Liver (tissue), 9 donors: ENCODE measurements around the gene CDK17. TPM values are rescaled to one million over a fixed set of nuclear protein-coding genes. Genes with fewer than 3 reads are reported as not detected.

ENCODE experiments used
- DNase-seq: peaks from one replicate; pipeline ENCODE4 v3.0.0-alpha.2; 2017; ENCODE audit warnings: low spot score
- H3K27ac ChIP-seq, 2 donors: one replicate each; pipeline ENCODE4 v1.7.0; 2013; ENCODE audit warnings: inconsistent platforms in 2 of 2, low read length in 2 of 2, control low read depth in 1 of 2, low read depth in 1 of 2, mild to moderate bottlenecking in 1 of 2
- H3K27me3 ChIP-seq, 4 donors: one replicate each; pipeline versions ENCODE4 v1.6.1 to v1.7.0; 2013; ENCODE audit warnings: low read length in 3 of 4, inconsistent platforms in 1 of 4, mild to moderate bottlenecking in 1 of 4, moderate library complexity in 1 of 4; ENCODE audit not compliant: control insufficient read depth in 4 of 4, insufficient read depth in 4 of 4
- H3K36me3 ChIP-seq, 4 donors: one replicate each; pipeline versions ENCODE4 v1.6.1 to v1.7.0; 2013; ENCODE audit warnings: low read length in 3 of 4, mild to moderate bottlenecking in 3 of 4, low read depth in 1 of 4, moderate library complexity in 1 of 4; ENCODE audit not compliant: control insufficient read depth in 4 of 4, insufficient read depth in 3 of 4
- H3K4me1 ChIP-seq, 4 donors: one replicate each; pipeline versions ENCODE4 v1.6.1 to v1.7.0; 2013; ENCODE audit warnings: low read length in 3 of 4, mild to moderate bottlenecking in 3 of 4, moderate library complexity in 1 of 4; ENCODE audit not compliant: control insufficient read depth in 4 of 4, insufficient read depth in 4 of 4
- H3K4me3 ChIP-seq, 3 donors: one replicate each; pipeline versions ENCODE4 v1.6.1 to v1.7.0; 2013; ENCODE audit warnings: low read length in 3 of 3, control low read depth in 1 of 3, low read depth in 1 of 3, mild to moderate bottlenecking in 1 of 3
- H3K9ac ChIP-seq, 2 donors: one replicate each; pipeline ENCODE4 v1.7.0; 2013; ENCODE audit warnings: low read length in 2 of 2, mild to moderate bottlenecking in 2 of 2, moderate library complexity in 2 of 2, control low read depth in 1 of 2, low read depth in 1 of 2
- H3K9me3 ChIP-seq, 4 donors: one replicate each; pipeline versions ENCODE4 v1.6.1 to v1.7.0; 2013; ENCODE audit warnings: low read length in 3 of 4; ENCODE audit not compliant: control insufficient read depth in 4 of 4
- ATF3 ChIP-seq: IDR thresholded peaks from 2 replicates; pipeline ENCODE4 v1.6.1; 2016; ENCODE audit warnings: antibody characterized with exemption
- FOXA1 ChIP-seq: IDR thresholded peaks from 2 replicates; pipeline ENCODE4 v1.6.1; 2016; ENCODE audit warnings: antibody characterized with exemption
- GABPA ChIP-seq, 2 donors: IDR thresholded peaks in 1 of 2; conservative IDR thresholded peaks in 1 of 2; 2 replicates each; pipeline ENCODE4 v1.6.1; 2016; ENCODE audit warnings: antibody characterized with exemption in 2 of 2, mild to moderate bottlenecking in 1 of 2, moderate library complexity in 1 of 2
- HNF4A ChIP-seq, 2 donors: conservative IDR thresholded peaks; 2 replicates each; pipeline ENCODE4 v1.6.1; 2016; ENCODE audit warnings: antibody characterized with exemption in 2 of 2, mild to moderate bottlenecking in 2 of 2
- JUND ChIP-seq, 2 donors: IDR thresholded peaks; 2 replicates each; pipeline ENCODE4 v1.6.1; 2016; ENCODE audit warnings: antibody characterized with exemption in 2 of 2
- MAX ChIP-seq: IDR thresholded peaks from 2 replicates; pipeline ENCODE4 v1.6.1; 2016; ENCODE audit warnings: antibody characterized with exemption
- NR2F2 ChIP-seq: IDR thresholded peaks from 2 replicates; pipeline ENCODE4 v1.6.1; 2016; ENCODE audit warnings: antibody characterized with exemption
- RAD21 ChIP-seq, 2 donors: IDR thresholded peaks; 2 replicates each; pipeline ENCODE4 v1.6.1; 2016; ENCODE audit warnings: antibody characterized with exemption in 2 of 2, mild to moderate bottlenecking in 2 of 2
- RXRA ChIP-seq, 2 donors: IDR thresholded peaks; 2 replicates each; pipeline ENCODE4 v1.6.1; 2017 to 2018; ENCODE audit warnings: antibody characterized with exemption in 2 of 2, mild to moderate bottlenecking in 1 of 2
- SP1 ChIP-seq: IDR thresholded peaks from 2 replicates; pipeline ENCODE4 v1.6.1; 2018; ENCODE audit warnings: antibody characterized with exemption, mild to moderate bottlenecking
- TAF1 ChIP-seq: conservative IDR thresholded peaks from 2 replicates; pipeline ENCODE4 v1.6.1; 2016; ENCODE audit warnings: antibody characterized with exemption, mild to moderate bottlenecking
- YY1 ChIP-seq: IDR thresholded peaks from 2 replicates; pipeline ENCODE4 v1.6.1; 2016; ENCODE audit warnings: antibody characterized with exemption, mild to moderate bottlenecking
- WGBS: extraction: QIAGEN DNeasy Blood & Tissue Kit; methylation state at CpG from one replicate; pipeline ENCODE4 v1.1.7; 2013; 5-methylcytosine and 5-hydroxymethylcytosine counted together
- polyA plus RNA-seq, 2 donors: library from polyadenylated mRNA; stranded (reverse) in 1 of 2; unstranded in 1 of 2; fragments of 200-250 nt in 1 of 2; fragments of >200 nt in 1 of 2; fragmentation: Nextera tagmentation in 1 of 2; extraction: Ambion mirVana in 1 of 2; gene quantifications; one replicate each; pipeline versions ENCODE4 v1.2.1 to v1.2.3, GENCODE V29; 2013 to 2015
- total RNA-seq, 2 donors: library from RNA; depleted of rRNA; stranded (reverse); fragments of >200 nt; gene quantifications; one replicate each; pipeline ENCODE4 v1.2.3, GENCODE V29; 2014
- TF ChIP-seq, protein P1 (sequence below): fragments of 150-350 bp; IDR thresholded peaks from 2 replicates; pipeline ENCODE4 v1.5.1; 2017; ENCODE audit warnings: improper control_type of control experiment, low read depth, low read length; ENCODE audit not compliant: missing input control
- TF ChIP-seq, protein P2 (sequence below): IDR thresholded peaks from 2 replicates; pipeline ENCODE4 v1.6.1; 2016; ENCODE audit warnings: antibody characterized with exemption
- donor health status: healthy.
- donor health status: healthy.
- donor health status: healthy.
- donor health status: healthy.
- donor health status: healthy.

The CDK17 gene
- total and polyA plus RNA-seq, 4 donors = 4.8 to 25.2 (median 14.9) TPM

- TF ChIP-seq, protein P1, sequence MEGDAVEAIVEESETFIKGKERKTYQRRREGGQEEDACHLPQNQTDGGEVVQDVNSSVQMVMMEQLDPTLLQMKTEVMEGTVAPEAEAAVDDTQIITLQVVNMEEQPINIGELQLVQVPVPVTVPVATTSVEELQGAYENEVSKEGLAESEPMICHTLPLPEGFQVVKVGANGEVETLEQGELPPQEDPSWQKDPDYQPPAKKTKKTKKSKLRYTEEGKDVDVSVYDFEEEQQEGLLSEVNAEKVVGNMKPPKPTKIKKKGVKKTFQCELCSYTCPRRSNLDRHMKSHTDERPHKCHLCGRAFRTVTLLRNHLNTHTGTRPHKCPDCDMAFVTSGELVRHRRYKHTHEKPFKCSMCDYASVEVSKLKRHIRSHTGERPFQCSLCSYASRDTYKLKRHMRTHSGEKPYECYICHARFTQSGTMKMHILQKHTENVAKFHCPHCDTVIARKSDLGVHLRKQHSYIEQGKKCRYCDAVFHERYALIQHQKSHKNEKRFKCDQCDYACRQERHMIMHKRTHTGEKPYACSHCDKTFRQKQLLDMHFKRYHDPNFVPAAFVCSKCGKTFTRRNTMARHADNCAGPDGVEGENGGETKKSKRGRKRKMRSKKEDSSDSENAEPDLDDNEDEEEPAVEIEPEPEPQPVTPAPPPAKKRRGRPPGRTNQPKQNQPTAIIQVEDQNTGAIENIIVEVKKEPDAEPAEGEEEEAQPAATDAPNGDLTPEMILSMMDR = no peak
- no peak for TF ChIP-seq ATF3
- TF ChIP-seq FOXA1 = no peak
Observed at GRCh38 chr12:96371138-96371789, 29.0 kb downstream of the CDK17 start (continued).

DNA sequence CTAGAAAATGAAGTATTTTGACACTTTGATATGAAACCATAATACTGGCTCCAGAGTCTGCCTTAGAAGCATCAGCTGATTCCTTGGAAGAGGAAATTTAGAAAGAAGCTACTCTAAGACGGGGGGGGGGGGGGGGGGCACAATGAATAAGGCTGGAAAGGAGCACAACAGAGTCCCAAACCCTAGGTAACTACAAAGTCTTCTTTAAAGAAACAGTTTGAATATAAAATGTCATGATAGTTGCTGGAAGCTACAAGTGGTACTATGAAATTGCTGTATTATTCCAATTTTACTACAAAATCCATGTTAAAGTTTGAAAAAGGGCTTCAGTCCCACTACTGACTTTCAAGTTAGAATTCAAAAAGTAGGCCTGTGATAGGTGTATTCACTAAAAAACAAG is 31.6 kb downstream of the CDK17 start:
- WGBS = 28% methylated on average over 1 of the region's 1 CpG
- TF ChIP-seq RXRA (IDR thresholded peaks at IDR 0.05) = no peak
- no peak for TF ChIP-seq TAF1
- TF ChIP-seq SP1 = no peak
- TF ChIP-seq, protein P1 = no peak
- TF ChIP-seq GABPA (IDR thresholded peaks at IDR 0.05 in 1 of 2, conservative IDR thresholded peaks at IDR 0.05 in 1 of 2) = no peak
- no peak for TF ChIP-seq YY1
- no peak for TF ChIP-seq ATF3
- no peak for TF ChIP-seq HNF4A (conservative IDR thresholded peaks at IDR 0.05)
- TF ChIP-seq JUND (IDR thresholded peaks at IDR 0.05) = no peak
- no peak for TF ChIP-seq NR2F2
- TF ChIP-seq, protein P2, sequence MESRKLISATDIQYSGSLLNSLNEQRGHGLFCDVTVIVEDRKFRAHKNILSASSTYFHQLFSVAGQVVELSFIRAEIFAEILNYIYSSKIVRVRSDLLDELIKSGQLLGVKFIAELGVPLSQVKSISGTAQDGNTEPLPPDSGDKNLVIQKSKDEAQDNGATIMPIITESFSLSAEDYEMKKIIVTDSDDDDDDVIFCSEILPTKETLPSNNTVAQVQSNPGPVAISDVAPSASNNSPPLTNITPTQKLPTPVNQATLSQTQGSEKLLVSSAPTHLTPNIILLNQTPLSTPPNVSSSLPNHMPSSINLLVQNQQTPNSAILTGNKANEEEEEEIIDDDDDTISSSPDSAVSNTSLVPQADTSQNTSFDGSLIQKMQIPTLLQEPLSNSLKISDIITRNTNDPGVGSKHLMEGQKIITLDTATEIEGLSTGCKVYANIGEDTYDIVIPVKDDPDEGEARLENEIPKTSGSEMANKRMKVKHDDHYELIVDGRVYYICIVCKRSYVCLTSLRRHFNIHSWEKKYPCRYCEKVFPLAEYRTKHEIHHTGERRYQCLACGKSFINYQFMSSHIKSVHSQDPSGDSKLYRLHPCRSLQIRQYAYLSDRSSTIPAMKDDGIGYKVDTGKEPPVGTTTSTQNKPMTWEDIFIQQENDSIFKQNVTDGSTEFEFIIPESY = no peak
- TF ChIP-seq RAD21 (IDR thresholded peaks at IDR 0.05) = no peak
- no peak for TF ChIP-seq FOXA1
- Histone ChIP-seq H3K36me3 (no peaks in the 10 kb centered on the region), H3K4me3 (no peak overlapping the region), H3K9me3 (no peaks in the 10 kb centered on the region), H3K27ac (no peak overlapping the region), H3K27me3 (no peaks in the 10 kb centered on the region), H3K4me1 (peaks cover 1 to 11% (median 8%) of the 10 kb centered on the region in 4 donors), H3K9ac (no peak overlapping the region)
- DNase-seq = no peak

DNA sequence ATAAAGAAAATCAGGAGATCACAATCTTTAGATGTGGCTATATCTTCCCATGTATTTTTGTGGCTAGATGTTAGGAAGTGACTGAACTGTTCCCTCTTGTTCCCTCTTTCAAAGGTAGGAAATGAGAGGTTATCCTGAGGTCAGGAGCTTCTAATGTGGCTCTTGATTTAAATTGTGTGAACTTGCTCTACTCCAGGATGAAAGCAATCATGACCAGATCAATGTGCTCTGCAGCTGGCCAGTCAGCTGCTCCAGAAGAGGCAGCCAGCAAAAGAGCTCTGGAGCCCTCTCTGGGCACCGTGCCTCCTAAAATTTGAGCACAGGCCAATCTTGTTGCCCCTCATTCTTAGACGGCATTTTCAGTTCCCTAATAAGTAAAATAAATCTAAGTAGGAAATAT is 32.0 kb downstream of the CDK17 start:
- Histone ChIP-seq H3K27ac (no peak overlapping the region), H3K27me3 (no peaks in the 10 kb centered on the region), H3K9ac (no peak overlapping the region), H3K4me1 (peaks cover 1 to 11% (median 8%) of the 10 kb centered on the region in 4 donors), H3K36me3 (no peaks in the 10 kb centered on the region), H3K9me3 (no peaks in the 10 kb centered on the region), H3K4me3 (no peak overlapping the region)
- no peak for DNase-seq
- WGBS = 10% methylated on average over 2 of the region's 2 CpGs
- TF ChIP-seq GABPA (IDR thresholded peaks at IDR 0.05 in 1 of 2, conservative IDR thresholded peaks at IDR 0.05 in 1 of 2) (no peak), RAD21 (IDR thresholded peaks at IDR 0.05) (peak in 1 of 2 donors; percentile 31), NR2F2 (peak; percentile 20), HNF4A (conservative IDR thresholded peaks at IDR 0.05) (no peak), MAX (peak; percentile 30), TAF1 (no peak), SP1 (peak; percentile 25), RXRA (IDR thresholded peaks at IDR 0.05) (peak; percentile 47 to 59)
- TF ChIP-seq, protein P2 = no peak
